ENCODE data around the gene CAPN5.
"Not testable (repeated sequence)": the region's sequence is repeated elsewhere in the genome, so short reads cannot be mapped to it uniquely, and the experiment has no call there.

CAPN5 gene

GRCh38 chr11:77066229-77067042 is at the start of gene CAPN5:
Gene CAPN5 (plus strand): TSS chr11:77066971. CDS start chr11:77084887, 17,916 bp downstream.
- Histone ChIP-seq H3K27ac (ENCODE audit: low read depth, low read length) (no peak within 1 kb of the TSS), H3K27me3 (ENCODE audit: control insufficient read depth, low read length) (peaks cover 22% of the 10 kb centered on the region), H3K9me2 (replicated peaks; ENCODE audit: control insufficient read depth, low read length) (no peaks in the 10 kb centered on the region), H3K9me3 (ENCODE audit: control insufficient read depth, insufficient read depth, low read length) (no peaks in the 10 kb centered on the region; the same call in 1 of the 2 replicates), H3K36me3 (ENCODE audit: control insufficient read depth, low read length) (no peaks in the 10 kb centered on the region), H3K4me2 (ENCODE audit: low read length) (peak within 1 kb of the TSS; percentile 94), H3F3A (ENCODE audit: control insufficient read depth, insufficient read depth) (no peaks in the 10 kb centered on the region), H3K4me1 (ENCODE audit: control insufficient read depth, low read length) (peaks cover 10% of the 10 kb centered on the region), H4K20me1 (ENCODE audit: control insufficient read depth, insufficient read depth, low read depth, low read length) (no peaks in the 10 kb centered on the region), H3K4me3 (ENCODE audit: low read length) (peak within 1 kb of the TSS; percentile 80), H3K79me2 (ENCODE audit: control insufficient read depth, low read length) (no peaks in the 10 kb centered on the region)
- TF ChIP-seq CTCF (IDR thresholded peaks at IDR 0.05; ENCODE audit: low read depth, low read length, poor library complexity, severe bottlenecking) (peak; percentile 56), EZH2phosphoT487 (IDR thresholded peaks at IDR 0.05; ENCODE audit: borderline replicate concordance, low read length) (no peak)

- H3K36me3 ChIP-seq (ENCODE audit: control insufficient read depth, low read length); H4K20me1 ChIP-seq (ENCODE audit: control insufficient read depth, insufficient read depth, low read depth, low read length); H3K27me3 ChIP-seq (ENCODE audit: control insufficient read depth, low read length); H3F3A ChIP-seq (ENCODE audit: control insufficient read depth, insufficient read depth); H3K27ac ChIP-seq (ENCODE audit: low read depth, low read length); H3K4me2 ChIP-seq (ENCODE audit: low read length); H3K9me2 ChIP-seq (replicated peaks; ENCODE audit: control insufficient read depth, low read length); H3K79me2 ChIP-seq (ENCODE audit: control insufficient read depth, low read length); H3K4me1 ChIP-seq (ENCODE audit: control insufficient read depth, low read length); H3K4me3 ChIP-seq (ENCODE audit: low read length); H3K9me3 ChIP-seq (ENCODE audit: control insufficient read depth, insufficient read depth, low read length): not testable (repeated sequence)
Observed at GRCh38 chr11:77018396-77018924, 48.3 kb upstream of the CAPN5 start.

GRCh38 chr11:77019976-77020595 is 46.7 kb upstream of the CAPN5 start:
- no peak overlapping the region for H3K4me2 ChIP-seq (ENCODE audit: low read length)
- H3K9me3 ChIP-seq (ENCODE audit: control insufficient read depth, insufficient read depth, low read length) = no peaks in the 10 kb centered on the region
- no peaks in the 10 kb centered on the region for H3F3A ChIP-seq (ENCODE audit: control insufficient read depth, insufficient read depth)
- peaks cover 7% of the 10 kb centered on the region for H3K4me1 ChIP-seq (ENCODE audit: control insufficient read depth, low read length)
- H3K27me3 ChIP-seq (ENCODE audit: control insufficient read depth, low read length) = no peaks in the 10 kb centered on the region
- H3K79me2 ChIP-seq (ENCODE audit: control insufficient read depth, low read length) = no peaks in the 10 kb centered on the region
- H4K20me1 ChIP-seq (ENCODE audit: control insufficient read depth, insufficient read depth, low read depth, low read length) = no peaks in the 10 kb centered on the region
- H3K36me3 ChIP-seq (ENCODE audit: control insufficient read depth, low read length) = no peaks in the 10 kb centered on the region
- H3K9me2 ChIP-seq (replicated peaks; ENCODE audit: control insufficient read depth, low read length) = no peaks in the 10 kb centered on the region
- no peak for TF ChIP-seq EZH2phosphoT487 (IDR thresholded peaks at IDR 0.05; ENCODE audit: borderline replicate concordance, low read length)
- TF ChIP-seq CTCF (IDR thresholded peaks at IDR 0.05; ENCODE audit: low read depth, low read length, poor library complexity, severe bottlenecking) = no peak
- no peak overlapping the region for H3K27ac ChIP-seq (ENCODE audit: low read depth, low read length)
- no peak overlapping the region for H3K4me3 ChIP-seq (ENCODE audit: low read length)

- Histone ChIP-seq H3F3A (ENCODE audit: control insufficient read depth, insufficient read depth) (no peaks in the 10 kb centered on the region), H3K9me2 (replicated peaks; ENCODE audit: control insufficient read depth, low read length) (no peaks in the 10 kb centered on the region), H3K9me3 (ENCODE audit: control insufficient read depth, insufficient read depth, low read length) (no peaks in the 10 kb centered on the region), H4K20me1 (ENCODE audit: control insufficient read depth, insufficient read depth, low read depth, low read length) (no peaks in the 10 kb centered on the region), H3K36me3 (ENCODE audit: control insufficient read depth, low read length) (no peaks in the 10 kb centered on the region), H3K27me3 (ENCODE audit: control insufficient read depth, low read length) (no peaks in the 10 kb centered on the region), H3K4me3 (ENCODE audit: low read length) (no peak overlapping the region), H3K79me2 (ENCODE audit: control insufficient read depth, low read length) (no peaks in the 10 kb centered on the region), H3K4me1 (ENCODE audit: control insufficient read depth, low read length) (peaks cover 7% of the 10 kb centered on the region), H3K4me2 (ENCODE audit: low read length) (no peak overlapping the region), H3K27ac (ENCODE audit: low read depth, low read length) (no peak overlapping the region)
- TF ChIP-seq CTCF (IDR thresholded peaks at IDR 0.05; ENCODE audit: low read depth, low read length, poor library complexity, severe bottlenecking) (no peak), EZH2phosphoT487 (IDR thresholded peaks at IDR 0.05; ENCODE audit: borderline replicate concordance, low read length) (no peak)
Observed at GRCh38 chr11:77020734-77021133, 46.0 kb upstream of the CAPN5 start.
